K562 (cell line): ENCODE data around the gene CAMKV. TPM values are rescaled to one million over a fixed set of nuclear protein-coding genes. Genes with fewer than 3 reads are reported as not detected.

Experiments used
- ATAC-seq: fragments of 200-7000 bp; cut with Tn5 transposase; 3 replicates; pipeline ENCODE4 v1.9.1; 2020; ENCODE audit warnings: moderate library complexity
- BruUV-seq: library from RNA; stranded (reverse); fragments of 400-500 nt; replicated peaks from 2 replicates; lab custom pipeline; 2021; lab: Mats Ljungman, UMichigan
- CTCF ChIA-PET: fragments of 300-600 bp; formaldehyde crosslinking; extraction: SDS; loops from one replicate; lab custom pipeline; 2021; ENCODE audit warnings: low intra/inter-chr PET ratio; lab: Yijun Ruan, JAX
- POLR2A ChIA-PET: fragments of 300-600, 350-650 bp; sonication (Branson Sonifier 250); formaldehyde crosslinking; extraction: SDS; loops from one replicate; lab custom pipeline; 2021; ENCODE audit warnings: antibody characterized with exemption, inconsistent platforms; lab: Yijun Ruan, JAX
- DNase-seq, 4 experiments: peaks; one replicate each; pipeline versions ENCODE4 v3.0.0 to v3.0.0-alpha.2; 2011 to 2018; ENCODE audit warnings: low spot score in 3 of 4, mixed read lengths in 3 of 4; ENCODE audit errors: extremely low read depth in 1 of 4
- FAIRE-seq: peaks from 2 replicates; lab custom pipeline; 2011; peaks lifted over from hg19 to GRCh38; lab: Jason Lieb, UNC
- H2AFZ ChIP-seq: 2 replicates; pipeline ENCODE4 v1.6.0; 2011; ENCODE audit warnings: low read depth, low read length, control low read depth, inconsistent platforms
- H3K27ac ChIP-seq: fragments of 200-600 bp; 3 replicates; pipeline ENCODE4 v1.8.0; 2011; ENCODE audit warnings: low read depth, mild to moderate bottlenecking, control low read depth, inconsistent platforms, low read length, moderate library complexity, mixed read lengths; ENCODE audit errors: extremely low read depth
- H3K27me3 ChIP-seq, 2 experiments: fragments of 300-600 bp in 1 of 2; 2 replicates in 1 of 2; 3 replicates in 1 of 2; pipeline versions ENCODE4 v1.6.0 to v1.8.0; 2011; ENCODE audit warnings: inconsistent platforms in 2 of 2, low read length in 2 of 2, mild to moderate bottlenecking in 1 of 2, mixed read lengths in 1 of 2, moderate library complexity in 1 of 2; ENCODE audit not compliant: control insufficient read depth in 2 of 2, insufficient read depth in 2 of 2
- H3K36me3 ChIP-seq: fragments of 300-600 bp; 3 replicates; pipeline ENCODE4 v1.8.0; 2011; ENCODE audit warnings: mild to moderate bottlenecking, low read length, inconsistent platforms; ENCODE audit not compliant: control insufficient read depth, insufficient read depth
- H3K4me1 ChIP-seq, 2 experiments: fragments of 200-600 bp in 1 of 2; replicated peaks in 1 of 2; 2 replicates in 1 of 2; 3 replicates in 1 of 2; pipeline versions ENCODE4 v1.5.1 to v1.8.0; 2011; ENCODE audit warnings: inconsistent platforms in 2 of 2, low read length in 2 of 2, mild to moderate bottlenecking in 1 of 2, mixed read lengths in 1 of 2, moderate library complexity in 1 of 2; ENCODE audit not compliant: control insufficient read depth in 2 of 2, insufficient read depth in 2 of 2
- H3K4me2 ChIP-seq: 2 replicates; pipeline ENCODE4 v1.6.1; 2011; ENCODE audit warnings: low read length, control low read depth, inconsistent platforms, mixed read lengths; ENCODE audit not compliant: insufficient read depth
- H3K4me3 ChIP-seq: fragments of 200-600 bp; sonication (generic), shearing (Covaris generic); 2 replicates; pipeline ENCODE4 v1.5.1; 2016; ENCODE audit warnings: control low read depth, inconsistent platforms
- H3K79me2 ChIP-seq: fragments of 200-600 bp; 3 replicates; pipeline ENCODE4 v1.8.0; 2011; ENCODE audit warnings: low read length, inconsistent platforms; ENCODE audit not compliant: control insufficient read depth, insufficient read depth
- H3K9ac ChIP-seq, 2 experiments: 2 replicates each; pipeline versions ENCODE4 v1.6.0 to v1.6.1; 2011; ENCODE audit warnings: low read depth in 2 of 2, low read length in 2 of 2, control low read depth in 1 of 2, inconsistent platforms in 1 of 2, mild to moderate bottlenecking in 1 of 2, mixed read lengths in 1 of 2; ENCODE audit not compliant: insufficient read depth in 1 of 2
- H3K9me1 ChIP-seq: one replicate; pipeline ENCODE4 v1.6.0; 2011; ENCODE audit warnings: inconsistent platforms, mild to moderate bottlenecking, low read length, moderate library complexity; ENCODE audit not compliant: control insufficient read depth, insufficient read depth
- H3K9me3 ChIP-seq: replicated peaks from 2 replicates; pipeline ENCODE4 v1.5.1; 2011; ENCODE audit warnings: low read depth, low read length, inconsistent platforms; ENCODE audit not compliant: control insufficient read depth, insufficient read depth
- H4K20me1 ChIP-seq: replicated peaks from 2 replicates; pipeline ENCODE4 v1.6.1; 2011; ENCODE audit warnings: low read length, inconsistent platforms, mixed read lengths; ENCODE audit not compliant: control insufficient read depth, insufficient read depth
- VEZF1 ChIP-seq: fragments of 200-800 bp; sonication (Bioruptor generic); IDR thresholded peaks from 2 replicates; pipeline ENCODE4 v1.6.1; 2017; ENCODE audit warnings: missing genetic modification characterization, missing compliant biosample characterization
- XRCC3 ChIP-seq: fragments of 450-650 bp; IDR thresholded peaks from 2 replicates; pipeline ENCODE4 v1.6.1; 2017; ENCODE audit warnings: mild to moderate bottlenecking, moderate library complexity
- WGBS: fragments of 100-300 bp; shearing (Covaris generic); methylation state at CpG from one replicate; pipeline ENCODE4 v1.1.6; 2016; ENCODE audit warnings: low coverage, mixed read lengths; ENCODE audit not compliant: insufficient coverage; ENCODE audit errors: missing lambda C conversion rate; 5-methylcytosine and 5-hydroxymethylcytosine counted together
- in situ Hi-C: fragments of 300-500 bp; cut with MboI; formaldehyde crosslinking; loops from 4 replicates; pipeline ENCODE4 v1.15.0; 2018; ENCODE audit warnings: inconsistent platforms, mixed read lengths
- intact Hi-C: fragments of 100-400 bp; cut with micrococcal nuclease; formaldehyde crosslinking; loops from 2 replicates; pipeline ENCODE4 v1.14.2; 2022
- polyA plus RNA-seq, 8 experiments: library from polyadenylated mRNA; depleted of rRNA in 4 of 8; stranded (reverse) in 5 of 8; unstranded in 3 of 8; fragments of >200 nt; fragmentation: Nextera tagmentation in 2 of 8; fragmentation: Illumina TruSeq in 1 of 8; extraction: Ambion mirVana in 2 of 8; extraction: Trizol in 1 of 8; gene quantifications; 2 replicates each; pipeline versions ENCODE4 v1.2.1 to v1.2.3, GENCODE V29; 2011 to 2014; ENCODE audit warnings: inconsistent platforms in 1 of 8, missing spikeins in 1 of 8
- total RNA-seq, 7 experiments: library from RNA; depleted of rRNA in 6 of 7; stranded (reverse); fragments of >200 nt in 6 of 7; fragmentation: Illumina TruSeq in 2 of 7; extraction: Trizol in 2 of 7; gene quantifications; 2 replicates each; pipeline versions ENCODE4 v1.2.1 to v1.2.3, GENCODE V29; 2011 to 2021; ENCODE audit warnings: low replicate concordance in 1 of 7

CAMKV gene
- total and polyA plus RNA-seq, 9 of the 15 experiments (the other 6 are each of a cell fraction or from before 2014, with no cell fraction given): 0.08 to 2.7 (median 0.79) TPM

- peak; percentile 79 for FAIRE-seq
- Histone ChIP-seq H3K4me1 (peaks cover 31 to 60% of the 10 kb centered on the region in 2 experiments), H4K20me1 (no peaks in the 10 kb centered on the region), H3K9ac (peak overlapping the region; percentile 26 to 89; a peak in 3 of 4 replicates), H3K9me1 (peaks cover 2% of the 10 kb centered on the region), H3K79me2 (peaks cover 21% of the 10 kb centered on the region), H3K36me3 (peaks cover 30% of the 10 kb centered on the region; the same call in 2 of the 3 replicates), H3K4me2 (peak overlapping the region; percentile 41), H2AFZ (no peak overlapping the region), H3K4me3 (no peak overlapping the region), H3K27me3 (no peaks in the 10 kb centered on the region), H3K9me3 (no peaks in the 10 kb centered on the region), H3K27ac (peak overlapping the region; percentile 65; the same call in 2 of the 3 replicates)
- peak; percentile 14 for ATAC-seq
- no TSS peak for BruUV-seq
- intact Hi-C loops: loop anchor here (5.0 to 10.0 kb wide), 2 partner anchors 206 to 354 kb away; partner anchors contain the start of gene BSN
- CTCF ChIA-PET: no interaction called here
- TF ChIP-seq VEZF1 (CRISPR knock-in tag) (0 out of 2 replicates have a peak, but pooled peaks have one; percentile 25), XRCC3 (no peak)
- 66% methylated on average over 10 of the region's 14 CpGs for WGBS
- DNase-seq: peak; percentile 46 to 63 (median 56)
- POLR2A ChIA-PET: interaction anchor here (0.6 to 1.4 kb wide), 4 partner anchors 8 to 211 kb away, joined by 3 to 5 read pairs (median 4); no protein-coding TSS in a partner anchor
- in situ Hi-C loops: no loop called here
Measured at GRCh38 chr3:49908373-49909199, 38.9 kb upstream of the CAMKV start.
